Adrenal gland (tissue), 5 donors: ENCODE results near the gene ADGRA1.

Experiments
- CTCF ChIP-seq, 6 experiments: fragments of 450-650 bp in 4 of 6; fragments of 200-600 bp in 2 of 6; sonication (generic) in 1 of 6; IDR thresholded peaks; 1 replicate in 5 of 6; 2 replicates in 1 of 6; pipeline versions ENCODE4 v1.5.1 to v1.8.0; 2016 to 2021; ENCODE audit warnings: antibody characterized with exemption in 6 of 6, mild to moderate bottlenecking in 2 of 6, moderate library complexity in 1 of 6
- POLR2A ChIP-seq, 2 donors: fragments of 450-650 bp; IDR thresholded peaks; one replicate each; pipeline ENCODE4 v1.6.1; 2017; ENCODE audit warnings: antibody characterized with exemption in 2 of 2, mild to moderate bottlenecking in 2 of 2, moderate library complexity in 1 of 2
- donor health status: DM: no; HTN: no; CAD: no.

- TF ChIP-seq CTCF (IDR thresholded peaks at IDR 0.05) = no peak
- TF ChIP-seq POLR2A (IDR thresholded peaks at IDR 0.05) = no peak
Observed at GRCh38 chr10:133055470-133055869, 32.3 kb upstream of the ADGRA1 start.
